GM10266 (cell line): Measurements from ENCODE around the gene XPR1.

Experiments
- DNase-seq: peaks from one replicate; pipeline ENCODE4 v3.0.0; 2012; ENCODE audit errors: extremely low spot score
- TF ChIP-seq, protein P1 (sequence below): IDR thresholded peaks from 2 replicates; pipeline ENCODE4 v1.5.1; 2012; ENCODE audit warnings: mild to moderate bottlenecking, low read depth; ENCODE audit not compliant: control insufficient read depth, insufficient read depth; ENCODE audit errors: missing control alignments

XPR1 gene

DNA sequence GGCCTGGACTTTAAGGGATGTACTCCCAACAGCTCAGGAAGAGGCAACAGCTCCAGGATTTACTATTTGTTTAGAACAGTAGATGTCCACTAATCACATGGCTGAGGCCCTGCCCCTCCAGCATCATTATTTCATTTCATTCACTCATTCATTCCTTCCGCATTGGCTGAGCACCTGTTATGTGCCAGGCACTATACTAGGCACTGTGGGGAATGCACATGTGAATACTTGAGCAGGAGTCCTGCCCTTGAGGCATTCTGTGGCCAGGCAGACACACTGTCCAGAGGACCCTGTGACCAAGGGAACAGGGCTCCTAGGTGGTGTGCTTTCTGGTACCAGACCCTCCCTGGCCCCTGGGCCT, 305.2 kb downstream of the XPR1 start:
- DNase-seq, result no peak
- TF ChIP-seq, protein P1, sequence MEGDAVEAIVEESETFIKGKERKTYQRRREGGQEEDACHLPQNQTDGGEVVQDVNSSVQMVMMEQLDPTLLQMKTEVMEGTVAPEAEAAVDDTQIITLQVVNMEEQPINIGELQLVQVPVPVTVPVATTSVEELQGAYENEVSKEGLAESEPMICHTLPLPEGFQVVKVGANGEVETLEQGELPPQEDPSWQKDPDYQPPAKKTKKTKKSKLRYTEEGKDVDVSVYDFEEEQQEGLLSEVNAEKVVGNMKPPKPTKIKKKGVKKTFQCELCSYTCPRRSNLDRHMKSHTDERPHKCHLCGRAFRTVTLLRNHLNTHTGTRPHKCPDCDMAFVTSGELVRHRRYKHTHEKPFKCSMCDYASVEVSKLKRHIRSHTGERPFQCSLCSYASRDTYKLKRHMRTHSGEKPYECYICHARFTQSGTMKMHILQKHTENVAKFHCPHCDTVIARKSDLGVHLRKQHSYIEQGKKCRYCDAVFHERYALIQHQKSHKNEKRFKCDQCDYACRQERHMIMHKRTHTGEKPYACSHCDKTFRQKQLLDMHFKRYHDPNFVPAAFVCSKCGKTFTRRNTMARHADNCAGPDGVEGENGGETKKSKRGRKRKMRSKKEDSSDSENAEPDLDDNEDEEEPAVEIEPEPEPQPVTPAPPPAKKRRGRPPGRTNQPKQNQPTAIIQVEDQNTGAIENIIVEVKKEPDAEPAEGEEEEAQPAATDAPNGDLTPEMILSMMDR, result no peak

GRCh38 chr1:180937624-180938225, 305.9 kb downstream of the XPR1 start:
- DNase-seq, result no peak
- TF ChIP-seq, protein P1, result no peak

DNA sequence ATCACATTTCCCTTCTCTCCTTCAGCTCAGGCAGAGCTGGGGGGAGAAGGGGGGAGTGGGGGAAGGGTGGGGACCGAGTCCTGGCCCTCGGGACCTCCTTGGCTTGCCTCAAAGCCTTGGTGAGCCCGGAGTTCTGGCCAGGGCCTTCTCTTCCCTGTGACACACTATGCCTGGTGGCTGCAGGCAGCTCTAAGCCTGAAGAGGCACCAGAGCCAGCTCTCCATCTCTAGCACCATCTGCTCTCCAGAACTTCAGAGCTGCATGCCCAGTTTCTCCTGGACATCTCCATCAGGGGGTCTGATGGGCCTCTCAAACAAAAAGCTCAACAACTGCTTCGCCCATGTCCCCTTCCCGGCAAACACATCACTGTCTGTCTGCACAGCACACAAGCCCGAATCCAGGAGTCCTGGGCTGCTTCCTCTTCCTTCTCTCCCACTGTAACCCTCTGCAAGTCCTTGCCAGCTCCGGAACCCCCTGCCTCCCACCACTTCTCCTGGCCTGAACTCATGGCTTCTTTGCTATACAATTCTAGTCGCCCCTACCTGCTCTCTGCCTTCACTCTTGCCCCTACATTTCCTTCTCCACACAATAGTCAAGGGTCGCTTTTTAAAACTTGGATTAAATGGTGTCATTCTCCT, 307.4 kb downstream of the XPR1 start:
- DNase-seq, result no peak
- TF ChIP-seq, protein P1, result no peak

DNA sequence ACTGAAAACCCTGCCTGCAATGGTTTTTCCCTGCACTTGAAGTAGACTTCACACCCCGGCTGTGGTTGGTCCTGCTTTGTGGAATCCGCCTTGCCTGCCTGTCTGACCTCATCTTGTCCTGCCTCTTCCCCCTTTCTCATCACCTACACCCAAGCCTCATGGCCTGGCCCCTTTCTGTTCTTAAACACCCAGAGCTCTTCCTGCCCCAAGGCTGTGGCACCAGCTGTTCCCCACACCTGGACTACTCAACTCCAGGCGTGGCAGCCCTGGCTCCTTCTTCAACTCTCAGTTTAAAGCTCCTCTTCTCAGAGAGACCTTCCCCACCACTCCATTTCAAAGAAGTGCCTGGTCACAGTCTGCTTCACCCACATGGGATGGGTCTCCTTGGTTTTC, 307.9 kb downstream of the XPR1 start:
- no peak for DNase-seq
- TF ChIP-seq, protein P1, result no peak
